MCF 10A (cell line): Measurements from ENCODE around the gene ELP4. TPM values are rescaled to one million over a fixed set of nuclear protein-coding genes. Genes with fewer than 3 reads are reported as not detected.

Experiments used
- BruUV-seq: library from RNA; stranded (reverse); fragments of 400-500 nt; replicated peaks from 2 replicates; lab custom pipeline; 2021; lab: Mats Ljungman, UMichigan
- CTCF ChIA-PET: fragments of 300-600 bp; sonication (Branson Sonifier 250); formaldehyde crosslinking; extraction: SDS; loops from one replicate; lab custom pipeline; 2021; ENCODE audit warnings: antibody characterized with exemption, inconsistent platforms; lab: Yijun Ruan, JAX
- POLR2A ChIA-PET: fragments of 300-600, 350-650 bp; sonication (Branson Sonifier 250); formaldehyde crosslinking; extraction: SDS; loops from one replicate; lab custom pipeline; 2020; ENCODE audit warnings: antibody characterized with exemption, inconsistent platforms; lab: Yijun Ruan, JAX
- DNase-seq: peaks from one replicate; pipeline ENCODE4 v3.0.0-alpha.2; 2018; ENCODE audit not compliant: unreplicated experiment
- H3K27ac Mint-ChIP-seq: one replicate; pipeline ENCODE4 v1.8.0; 2022; ENCODE audit warnings: mild to moderate bottlenecking, low read depth, mixed read lengths; ENCODE audit not compliant: unreplicated experiment
- H3K27me3 Mint-ChIP-seq: one replicate; pipeline ENCODE4 v1.8.0; 2022; ENCODE audit warnings: mixed read lengths; ENCODE audit not compliant: insufficient read depth, unreplicated experiment
- H3K36me3 Mint-ChIP-seq: one replicate; pipeline ENCODE4 v1.8.0; 2022; ENCODE audit warnings: mild to moderate bottlenecking, moderate library complexity, mixed read lengths; ENCODE audit not compliant: insufficient read depth, unreplicated experiment
- H3K4me1 Mint-ChIP-seq: one replicate; pipeline ENCODE4 v1.8.0; 2022; ENCODE audit warnings: mixed read lengths; ENCODE audit not compliant: insufficient read depth, unreplicated experiment
- H3K4me3 Mint-ChIP-seq: one replicate; pipeline ENCODE4 v1.8.0; 2022; ENCODE audit warnings: mild to moderate bottlenecking, moderate library complexity, mixed read lengths; ENCODE audit not compliant: unreplicated experiment
- H3K9me3 Mint-ChIP-seq: one replicate; pipeline ENCODE4 v1.8.0; 2022; ENCODE audit warnings: mixed read lengths; ENCODE audit not compliant: unreplicated experiment
- CTCF ChIP-seq: fragments of 200-600 bp; IDR thresholded peaks from one replicate; pipeline ENCODE4 v1.8.0; 2022; ENCODE audit warnings: antibody characterized with exemption, mild to moderate bottlenecking; ENCODE audit not compliant: unreplicated experiment
- intact Hi-C: fragments of 100-400 bp; cut with micrococcal nuclease; formaldehyde crosslinking; loops from 2 replicates; pipeline ENCODE4 v1.14.1; 2022
- total RNA-seq: library from RNA; stranded (reverse); gene quantifications from 2 replicates; pipeline ENCODE4 v1.2.3, GENCODE V29; 2022

The ELP4 gene
- total RNA-seq, 1 experiment from 2014 or later: 18.3 TPM

GRCh38 chr11:31521497-31522150 is 12.1 kb downstream of the ELP4 start:
- TF ChIP-seq CTCF: no peak
- DNase-seq: no peak
- Mint-ChIP-seq H3K4me3 (no peak overlapping the region), H3K27me3 (no peaks in the 10 kb centered on the region), H3K4me1 (no peaks in the 10 kb centered on the region), H3K9me3 (no peaks in the 10 kb centered on the region), H3K36me3 (peaks cover 8% of the 10 kb centered on the region), H3K27ac (no peak overlapping the region)
- BruUV-seq: TSS peak; percentile 18
- POLR2A ChIA-PET: no interaction called here
- CTCF ChIA-PET: no interaction called here
- intact Hi-C loops: no loop called here

- Mint-ChIP-seq H3K4me1 (no peaks in the 10 kb centered on the region), H3K9me3 (no peaks in the 10 kb centered on the region), H3K4me3 (no peak overlapping the region), H3K36me3 (peaks cover 6% of the 10 kb centered on the region), H3K27ac (no peak overlapping the region), H3K27me3 (no peaks in the 10 kb centered on the region)
- no peak for DNase-seq
- ChIA-PET CTCF (no interaction called here), POLR2A (no interaction called here)
- intact Hi-C loops: no loop called here
- TF ChIP-seq CTCF: no peak
- BruUV-seq: no TSS peak
Measured at GRCh38 chr11:31529189-31529588, 19.6 kb downstream of the ELP4 start.

- peaks cover 6% of the 10 kb centered on the region for H3K36me3 Mint-ChIP-seq
- TF ChIP-seq CTCF: no peak
- CTCF ChIA-PET: interaction anchor here (0.6 kb wide), 1 partner anchor 1427 kb away, joined by 3 read pairs; no protein-coding TSS in a partner anchor
Measured at GRCh38 chr11:31529701-31530100, 20.1 kb downstream of the ELP4 start.

GRCh38 chr11:31531293-31531692 is 21.7 kb downstream of the ELP4 start:
- intact Hi-C loops: no loop called here
- Mint-ChIP-seq H3K4me3 (no peak overlapping the region), H3K27ac (no peak overlapping the region), H3K4me1 (no peaks in the 10 kb centered on the region), H3K9me3 (no peaks in the 10 kb centered on the region), H3K27me3 (no peaks in the 10 kb centered on the region), H3K36me3 (peaks cover 6% of the 10 kb centered on the region)
- no peak for TF ChIP-seq CTCF
- ChIA-PET CTCF (interaction anchor here (1.3 kb wide), 1 partner anchor 476 kb away, joined by 3 read pairs; no protein-coding TSS in a partner anchor), POLR2A (no interaction called here)
- BruUV-seq: no TSS peak
- DNase-seq: no peak

More at GRCh38 chr11:31529701-31530100, 20.1 kb downstream of the ELP4 start:
- H3K9me3 Mint-ChIP-seq: no peaks in the 10 kb centered on the region
- no peak for DNase-seq
- H3K27me3 Mint-ChIP-seq: no peaks in the 10 kb centered on the region
- intact Hi-C loops: no loop called here
- no peak overlapping the region for H3K4me3 Mint-ChIP-seq
- H3K4me1 Mint-ChIP-seq: no peaks in the 10 kb centered on the region
- POLR2A ChIA-PET: no interaction called here
- H3K27ac Mint-ChIP-seq: no peak overlapping the region
- no TSS peak for BruUV-seq
